ENCODE data around the gene AP3D1.

Gene AP3D1

GRCh38 chr19:2148482-2149135 lies 2.8 kb downstream of the AP3D1 start:
- no peak for TF ChIP-seq CTCF (IDR thresholded peaks at IDR 0.05; ENCODE audit: extremely low read depth, missing control alignments)
- no peak for DNase-seq (ENCODE audit: low spot score)

GRCh38 chr19:2145831-2146241 lies 5.5 kb downstream of the AP3D1 start:
- DNase-seq (ENCODE audit: low spot score) = no peak
- TF ChIP-seq CTCF (IDR thresholded peaks at IDR 0.05; ENCODE audit: extremely low read depth, missing control alignments) = no peak

GRCh38 chr19:2144190-2144589 lies 7.2 kb downstream of the AP3D1 start:
- no peak for TF ChIP-seq CTCF (IDR thresholded peaks at IDR 0.05; ENCODE audit: extremely low read depth, missing control alignments)
- DNase-seq (ENCODE audit: low spot score) = no peak

GRCh38 chr19:2142173-2142829 lies 9.1 kb downstream of the AP3D1 start:
- no peak for TF ChIP-seq CTCF (IDR thresholded peaks at IDR 0.05; ENCODE audit: extremely low read depth, missing control alignments)
- no peak for DNase-seq (ENCODE audit: low spot score)

DNA sequence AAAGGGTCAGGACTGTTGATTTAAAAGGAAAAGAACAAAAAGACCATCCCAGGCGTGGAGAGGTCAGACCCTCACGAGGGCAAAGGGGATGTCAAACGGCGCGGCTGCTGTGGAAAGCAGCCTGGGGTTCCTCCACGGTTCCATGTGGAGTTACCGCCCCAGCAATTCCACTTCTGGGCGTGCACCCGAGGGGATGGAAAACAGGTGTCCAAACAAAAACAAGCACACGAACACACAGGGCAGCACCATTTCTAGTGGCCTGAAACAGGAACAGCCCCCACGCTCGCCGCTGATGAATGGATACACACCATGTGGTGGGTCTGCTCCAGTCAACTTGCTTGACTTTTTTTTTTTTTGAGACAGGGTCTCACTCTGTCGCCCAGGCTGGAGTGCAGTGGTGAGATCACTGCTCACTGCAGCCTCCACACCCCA lies 11.2 kb downstream of the AP3D1 start:
- TF ChIP-seq CTCF (IDR thresholded peaks at IDR 0.05; ENCODE audit: extremely low read depth, missing control alignments) = no peak
- no peak for DNase-seq (ENCODE audit: low spot score)

- no peak for TF ChIP-seq CTCF (IDR thresholded peaks at IDR 0.05; ENCODE audit: extremely low read depth, missing control alignments)
Measured at GRCh38 chr19:2139385-2140137, 11.8 kb downstream of the AP3D1 start.

More at GRCh38 chr19:2139385-2140137, 11.8 kb downstream of the AP3D1 start:
- DNase-seq (ENCODE audit: low spot score) = no peak
